GM21786 (cell line): ENCODE results near the gene TSFM.
"Not testable (repeated sequence)": the region's sequence is repeated elsewhere in the genome, so short reads cannot be mapped to it uniquely, and the experiment has no call there.

Experiments
- ATAC-seq: cut with Tn5 transposase; IDR thresholded peaks from one replicate; pipeline ENCODE4 v1.9.1; 2021; ENCODE audit not compliant: unreplicated experiment

Gene TSFM

GRCh38 chr12:57813971-57814772 lies 31.6 kb downstream of the TSFM start:
- no peak for ATAC-seq

GRCh38 chr12:57815177-57816000 lies 32.8 kb downstream of the TSFM start:
- ATAC-seq: no peak

GRCh38 chr12:57816001-57816854 lies 33.6 kb downstream of the TSFM start:
- no peak for ATAC-seq

GRCh38 chr12:57816855-57817151 lies 34.2 kb downstream of the TSFM start:
- no peak for ATAC-seq

GRCh38 chr12:57817261-57817989 lies 34.8 kb downstream of the TSFM start:
- no peak for ATAC-seq

- ATAC-seq: not testable (repeated sequence)
Measured at GRCh38 chr12:57817990-57818331, 35.4 kb downstream of the TSFM start.

GRCh38 chr12:57820119-57820518 lies 37.5 kb downstream of the TSFM start:
- ATAC-seq: not testable (repeated sequence)

GRCh38 chr12:57821015-57821414 lies 38.4 kb downstream of the TSFM start:
- not testable (repeated sequence) for ATAC-seq

- ATAC-seq: no peak
Measured at GRCh38 chr12:57821474-57822214, 39.1 kb downstream of the TSFM start.

GRCh38 chr12:57822392-57823130 lies 40.0 kb downstream of the TSFM start:
- ATAC-seq: no peak

GRCh38 chr12:57823131-57823907 lies 40.7 kb downstream of the TSFM start:
- ATAC-seq: no peak

GRCh38 chr12:57823908-57824640 lies 41.5 kb downstream of the TSFM start:
- ATAC-seq: no peak

GRCh38 chr12:57825451-57825850 lies 42.9 kb downstream of the TSFM start:
- no peak for ATAC-seq

- no peak for ATAC-seq
Measured at GRCh38 chr12:57826400-57826799, 43.8 kb downstream of the TSFM start.

GRCh38 chr12:57826966-57827365 lies 44.4 kb downstream of the TSFM start:
- no peak for ATAC-seq

- no peak for ATAC-seq
Measured at GRCh38 chr12:57829025-57829777, 46.6 kb downstream of the TSFM start.

GRCh38 chr12:57830393-57830792 lies 47.8 kb downstream of the TSFM start:
- ATAC-seq: no peak
